ENCODE data around the gene DAP. TPM values are rescaled to one million over a fixed set of nuclear protein-coding genes. Genes with fewer than 3 reads are reported as not detected.

DAP gene
- total RNA-seq, 1 experiment from 2014 or later = 47.2 TPM

GRCh38 chr5:10736808-10737207 lies 24.2 kb downstream of the DAP start:
- Histone ChIP-seq H4K20me1 (ENCODE audit: control insufficient read depth, insufficient read depth, insufficient read length) (no peaks in the 10 kb centered on the region), H3K9ac (ENCODE audit: extremely low read depth, insufficient read length, low read length) (no peak overlapping the region), H2BK15ac (ENCODE audit: low read depth, low read length) (no peak overlapping the region), H3K18ac (ENCODE audit: insufficient read length, low read depth, low read length) (no peak overlapping the region), H2BK12ac (ENCODE audit: insufficient read length, low read depth, low read length) (no peak overlapping the region), H3K23me2 (ENCODE audit: insufficient read length, low read depth, low read length, poor library complexity, severe bottlenecking) (no peaks in the 10 kb centered on the region), H3K27me3 (ENCODE audit: insufficient read depth, low read length) (no peaks in the 10 kb centered on the region), H3K27ac (ENCODE audit: insufficient read length, low read depth, low read length) (no peak overlapping the region), H3K9me3 (ENCODE audit: control insufficient read depth, low read depth, low read length) (no peaks in the 10 kb centered on the region), H3K79me1 (ENCODE audit: insufficient read depth, low read depth, low read length, poor library complexity, severe bottlenecking) (no peaks in the 10 kb centered on the region), H2AK5ac (ENCODE audit: insufficient read length, low read length) (no peak overlapping the region), H3K56ac (ENCODE audit: insufficient read length, low read depth, low read length) (no peak overlapping the region), H3K23ac (ENCODE audit: insufficient read length, low read depth, low read length) (no peak overlapping the region), H4K8ac (replicated peaks; ENCODE audit: insufficient read length, low read depth, low read length) (no peak overlapping the region), H2BK120ac (ENCODE audit: low read depth, low read length, poor library complexity, severe bottlenecking) (no peak overlapping the region), H3T11ph (ENCODE audit: low read length) (no peak overlapping the region), H4K91ac (ENCODE audit: insufficient read length, low read depth, low read length) (no peak overlapping the region), H4K5ac (ENCODE audit: insufficient read length, low read depth, low read length) (no peak overlapping the region), H3K79me2 (ENCODE audit: insufficient read depth, low read length) (no peaks in the 10 kb centered on the region), H2AFZ (ENCODE audit: low read length) (no peak overlapping the region), H3K4me1 (ENCODE audit: insufficient read depth, low read length) (no peaks in the 10 kb centered on the region), H3K4ac (ENCODE audit: low read depth, low read length) (no peak overlapping the region), H2BK20ac (ENCODE audit: low read depth, low read length, poor library complexity, severe bottlenecking) (no peak overlapping the region), H3K4me2 (ENCODE audit: insufficient read depth, insufficient read length, low read length) (no peak overlapping the region), H2BK5ac (ENCODE audit: insufficient read length, low read length) (no peak overlapping the region), H3K14ac (ENCODE audit: insufficient read depth, low read length) (no peak overlapping the region)
- no peaks in the 10 kb centered on the region for H3K4me1 Mint-ChIP-seq
- DNase-seq = no peak
- peaks cover 13 to 20% of the 10 kb centered on the region in 2 experiments for H3K9me3 Mint-ChIP-seq
- no CpG with 5 or more reads among the region's 5 CpGs for WGBS (ENCODE audit: extremely low coverage, insufficient read length, low lambda C conversion rate)
- H3K27me3 Mint-ChIP-seq (ENCODE audit: low read depth) = no peaks in the 10 kb centered on the region
- no peak for TF ChIP-seq CTCF (conservative IDR thresholded peaks at IDR 0.05)
- peaks cover 42 to 55% (median 43%) of the 10 kb centered on the region in 3 experiments for H3K36me3 Mint-ChIP-seq (ENCODE audit: insufficient read depth in 1 of 3, low read depth in 3 of 3)
- no peak overlapping the region for H3K4me3 Mint-ChIP-seq
- H3K27ac Mint-ChIP-seq = no peak overlapping the region

Measured in H9 (cell line).